Measurements from ENCODE around the gene TRAPPC6A.

TRAPPC6A gene

DNA sequence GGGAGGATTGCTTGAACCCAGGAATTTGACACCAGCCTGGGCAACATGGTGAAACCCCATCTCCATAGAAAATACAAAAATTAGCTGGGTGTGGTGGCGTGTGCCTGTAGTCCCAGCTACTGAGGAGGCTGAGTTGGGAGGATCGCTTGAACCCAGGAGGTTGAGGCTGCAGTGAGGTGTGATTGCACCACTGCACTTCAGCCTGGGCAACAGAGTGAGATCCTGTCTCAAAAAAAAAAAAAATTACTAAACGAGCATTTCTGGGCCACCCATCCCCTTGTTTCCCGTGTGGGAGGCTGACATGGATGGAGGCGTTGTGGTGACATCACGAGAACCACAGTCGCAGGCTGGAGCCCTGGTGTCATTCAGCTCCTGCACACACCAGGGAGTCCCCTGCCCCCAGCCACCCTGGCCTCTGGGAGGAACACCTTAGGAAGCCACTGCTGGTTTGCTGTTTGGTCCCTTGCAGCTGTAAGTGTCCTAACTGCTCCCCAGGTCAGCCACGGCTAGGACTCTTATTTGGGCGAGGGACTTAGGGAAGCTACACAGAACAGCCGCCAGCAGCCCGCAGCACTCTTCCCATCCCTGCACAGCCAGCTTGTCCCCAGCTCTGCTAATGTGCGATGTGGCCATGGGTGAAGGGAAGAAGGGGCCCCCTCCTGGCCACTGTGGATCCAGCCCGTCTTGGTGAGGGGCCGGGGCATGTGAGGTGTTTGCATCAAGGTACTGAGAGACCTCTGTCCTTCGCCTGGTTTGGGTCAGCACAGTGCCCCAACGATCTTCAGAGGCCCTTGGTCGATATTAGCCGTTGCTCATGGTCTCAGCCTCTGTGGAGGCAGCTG, 30.0 kb downstream of the TRAPPC6A start:
- DNase-seq (ENCODE audit: low read depth), result no peak
- TF ChIP-seq, protein P1, sequence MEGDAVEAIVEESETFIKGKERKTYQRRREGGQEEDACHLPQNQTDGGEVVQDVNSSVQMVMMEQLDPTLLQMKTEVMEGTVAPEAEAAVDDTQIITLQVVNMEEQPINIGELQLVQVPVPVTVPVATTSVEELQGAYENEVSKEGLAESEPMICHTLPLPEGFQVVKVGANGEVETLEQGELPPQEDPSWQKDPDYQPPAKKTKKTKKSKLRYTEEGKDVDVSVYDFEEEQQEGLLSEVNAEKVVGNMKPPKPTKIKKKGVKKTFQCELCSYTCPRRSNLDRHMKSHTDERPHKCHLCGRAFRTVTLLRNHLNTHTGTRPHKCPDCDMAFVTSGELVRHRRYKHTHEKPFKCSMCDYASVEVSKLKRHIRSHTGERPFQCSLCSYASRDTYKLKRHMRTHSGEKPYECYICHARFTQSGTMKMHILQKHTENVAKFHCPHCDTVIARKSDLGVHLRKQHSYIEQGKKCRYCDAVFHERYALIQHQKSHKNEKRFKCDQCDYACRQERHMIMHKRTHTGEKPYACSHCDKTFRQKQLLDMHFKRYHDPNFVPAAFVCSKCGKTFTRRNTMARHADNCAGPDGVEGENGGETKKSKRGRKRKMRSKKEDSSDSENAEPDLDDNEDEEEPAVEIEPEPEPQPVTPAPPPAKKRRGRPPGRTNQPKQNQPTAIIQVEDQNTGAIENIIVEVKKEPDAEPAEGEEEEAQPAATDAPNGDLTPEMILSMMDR (IDR thresholded peaks at IDR 0.05; ENCODE audit: low read depth, low read length, missing control alignments), result no peak
- H3K4me3 ChIP-seq (ENCODE audit: low read depth, low read length), result no peak overlapping the region

DNA sequence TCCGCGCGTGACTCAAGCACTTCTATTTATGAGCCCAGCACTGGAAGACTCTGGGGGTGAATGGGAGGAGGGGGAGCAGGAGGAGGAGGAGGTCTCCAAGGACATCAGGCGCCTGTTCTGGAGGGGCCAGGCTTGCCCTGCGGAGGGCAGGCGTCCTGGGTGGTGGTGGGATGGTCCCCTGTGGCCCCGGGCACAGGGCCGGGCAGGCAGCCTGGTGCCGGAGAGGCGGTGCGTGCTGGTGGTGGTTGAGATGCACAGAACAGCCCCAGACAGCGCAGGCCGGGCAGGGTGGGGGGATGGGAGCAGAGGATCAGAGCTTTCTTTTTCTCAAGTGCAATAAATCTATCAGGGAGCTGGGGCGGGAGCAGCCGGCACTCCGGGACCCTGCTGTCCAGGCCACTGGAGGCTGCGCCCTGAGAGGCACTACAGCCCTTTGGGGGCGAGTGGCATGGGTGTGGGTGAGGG, 31.3 kb downstream of the TRAPPC6A start:
- DNase-seq (ENCODE audit: low read depth), result no peak
- no peak overlapping the region for H3K4me3 ChIP-seq (ENCODE audit: low read depth, low read length)
- TF ChIP-seq, protein P1 (IDR thresholded peaks at IDR 0.05; ENCODE audit: low read depth, low read length, missing control alignments), result no peak

DNA sequence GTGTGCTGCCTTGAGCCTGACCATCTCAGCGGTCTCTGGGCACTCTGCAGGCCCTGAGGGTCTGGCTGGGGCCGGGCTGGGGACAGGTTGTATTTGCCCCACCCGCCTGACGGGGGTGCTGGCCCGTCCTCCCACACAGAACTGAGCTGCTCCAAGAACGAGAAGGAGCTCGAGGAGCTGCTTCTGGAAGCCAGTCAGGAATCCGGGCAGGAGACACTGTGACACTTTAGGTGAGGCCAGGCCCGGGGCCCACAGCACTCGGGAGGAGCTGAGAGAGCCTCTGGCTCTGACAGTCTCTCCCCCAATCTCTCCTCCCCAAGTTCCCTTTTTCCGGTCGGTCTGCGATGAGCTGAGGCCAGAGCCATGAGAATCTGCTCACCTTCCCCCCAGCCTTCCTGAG, 31.8 kb downstream of the TRAPPC6A start:
- no peak for DNase-seq (ENCODE audit: low read depth)
- TF ChIP-seq, protein P1 (IDR thresholded peaks at IDR 0.05; ENCODE audit: low read depth, low read length, missing control alignments), result no peak
- H3K4me3 ChIP-seq (ENCODE audit: low read depth, low read length), result no peak overlapping the region

DNA sequence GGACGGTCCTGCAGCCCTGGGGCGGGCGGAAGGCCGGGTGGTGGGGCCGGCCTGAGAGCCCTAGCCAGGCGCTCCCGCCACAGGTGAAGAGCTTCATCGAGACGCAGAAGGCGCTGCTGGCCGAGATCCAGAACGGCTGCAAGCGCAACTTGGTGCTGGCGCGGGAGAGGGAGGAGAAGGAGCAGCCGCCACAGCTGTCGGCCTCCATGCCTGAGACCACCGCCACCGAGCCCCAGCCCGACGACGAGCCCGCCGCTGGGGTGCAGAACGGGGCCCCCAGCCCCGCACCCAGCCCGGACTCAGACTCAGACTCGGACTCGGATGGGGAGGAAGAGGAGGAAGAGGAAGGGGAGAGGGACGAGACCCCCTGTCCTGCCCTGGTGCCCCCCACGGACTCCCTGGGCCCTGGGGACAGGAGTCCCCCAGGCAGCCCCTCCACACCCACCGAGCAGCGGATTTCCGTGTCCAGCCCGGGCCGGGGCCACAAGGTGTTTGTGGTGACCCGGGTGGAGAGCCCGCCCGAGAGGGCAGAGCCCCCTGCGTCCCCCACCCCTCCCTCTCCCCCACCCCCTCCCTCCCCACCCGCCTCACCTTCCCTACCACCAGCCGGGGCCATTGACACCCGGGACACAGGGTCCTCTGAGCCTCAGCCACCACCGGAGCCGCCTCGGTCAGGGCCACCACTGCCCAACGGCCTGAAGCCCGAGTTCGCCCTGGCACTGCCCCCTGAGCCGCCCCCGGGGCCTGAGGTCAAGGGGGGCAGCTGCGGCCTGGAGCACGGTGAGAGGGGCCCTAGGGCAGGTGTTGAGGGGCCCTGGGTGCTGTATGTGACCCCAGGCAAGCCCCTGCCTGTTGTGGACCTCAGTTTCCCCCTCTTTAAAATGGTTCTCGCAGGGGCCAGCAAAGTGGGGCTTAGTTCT, 32.5 kb downstream of the TRAPPC6A start:
- H3K4me3 ChIP-seq (ENCODE audit: low read depth, low read length), result no peak overlapping the region
- TF ChIP-seq, protein P1 (IDR thresholded peaks at IDR 0.05; ENCODE audit: low read depth, low read length, missing control alignments), result no peak
- DNase-seq (ENCODE audit: low read depth), result no peak

DNA sequence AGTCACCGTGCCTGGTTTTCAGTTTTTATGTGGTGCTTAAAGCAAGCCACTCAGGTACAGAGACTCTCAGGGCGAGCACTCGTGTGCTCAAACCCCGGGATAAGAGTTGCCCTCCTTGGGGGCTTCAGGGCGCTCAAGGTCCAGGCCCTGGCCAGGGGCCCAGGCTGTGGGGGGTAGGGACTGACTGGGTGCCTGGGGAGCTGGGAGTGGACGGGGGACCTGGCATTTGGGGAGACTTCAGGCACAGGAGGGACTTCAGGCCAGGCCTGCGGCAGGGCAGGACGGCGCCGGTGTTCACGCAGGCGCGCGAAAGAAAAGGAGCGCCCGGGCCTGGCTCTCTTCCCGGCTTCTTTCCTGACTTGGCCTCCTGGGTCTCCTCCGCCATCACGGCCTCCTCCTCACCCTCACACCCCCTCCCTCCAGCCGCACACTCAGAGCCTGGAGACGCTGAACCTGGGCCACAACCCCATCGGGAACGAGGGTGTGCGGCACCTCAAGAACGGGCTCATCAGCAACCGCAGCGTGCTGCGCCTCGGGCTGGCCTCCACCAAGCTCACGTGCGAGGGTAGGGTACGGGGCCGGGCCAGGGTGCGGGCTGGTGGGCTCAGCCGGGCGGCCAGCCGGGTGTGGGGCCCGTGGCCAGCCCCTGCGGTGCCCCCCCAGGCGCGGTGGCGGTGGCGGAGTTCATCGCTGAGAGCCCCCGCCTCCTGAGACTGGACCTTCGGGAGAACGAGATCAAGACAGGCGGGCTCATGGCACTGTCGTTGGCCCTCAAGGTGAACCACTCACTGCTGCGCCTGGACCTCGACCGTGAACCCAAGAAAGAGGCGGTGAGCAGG, 33.4 kb downstream of the TRAPPC6A start:
- no peak overlapping the region for H3K4me3 ChIP-seq (ENCODE audit: low read depth, low read length)
- TF ChIP-seq, protein P1 (IDR thresholded peaks at IDR 0.05; ENCODE audit: low read depth, low read length, missing control alignments), result no peak
- no peak for DNase-seq (ENCODE audit: low read depth)

DNA sequence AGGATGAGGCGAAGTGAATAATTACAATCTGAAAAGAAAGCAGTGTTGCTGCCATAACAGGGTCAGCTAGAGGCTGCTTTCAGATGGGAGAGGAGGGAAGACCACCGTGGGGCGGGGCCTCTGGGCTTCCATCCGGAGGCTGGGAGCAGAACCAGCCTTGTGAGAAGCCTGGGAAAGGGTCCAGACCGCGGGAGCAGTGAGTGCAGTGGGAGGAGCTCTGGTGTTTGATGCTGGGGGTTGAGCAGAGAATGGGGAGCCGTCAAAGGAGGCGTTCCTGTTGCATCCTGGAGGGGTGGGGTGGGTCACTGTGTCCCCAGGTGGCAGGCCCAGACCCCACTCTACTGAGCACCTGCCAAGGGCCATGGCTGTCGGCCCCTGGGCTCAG, 35.3 kb downstream of the TRAPPC6A start:
- H3K4me3 ChIP-seq (ENCODE audit: low read depth, low read length), result no peak overlapping the region
- TF ChIP-seq, protein P1 (IDR thresholded peaks at IDR 0.05; ENCODE audit: low read depth, low read length, missing control alignments), result no peak
- DNase-seq (ENCODE audit: low read depth), result no peak
